Suprapubic skin (tissue), 4 donors: ENCODE results near the gene GNAQ.

Source experiments
- EP300 ChIP-seq: sonication (generic); formaldehyde crosslinking; IDR thresholded peaks from one replicate; pipeline ENCODE4 v1.6.1; 2017; ENCODE audit warnings: antibody characterized with exemption
- POLR2A ChIP-seq, 2 donors: fragments of 450-650 bp; IDR thresholded peaks; one replicate each; pipeline ENCODE4 v1.6.1; 2017; ENCODE audit warnings: antibody characterized with exemption in 2 of 2, mild to moderate bottlenecking in 2 of 2, moderate library complexity in 2 of 2
- POLR2AphosphoS5 ChIP-seq, 3 donors: sonication (generic); formaldehyde crosslinking; IDR thresholded peaks; one replicate each; pipeline ENCODE4 v1.6.1; 2017; ENCODE audit warnings: antibody characterized with exemption in 3 of 3
- TF ChIP-seq, protein P1 (sequence below), 2 donors: fragments of 200-600 bp in 1 of 2; fragments of 450-650 bp in 1 of 2; sonication (generic) in 1 of 2; IDR thresholded peaks; one replicate each; pipeline ENCODE4 v1.5.1; 2016 to 2019; ENCODE audit warnings: antibody characterized with exemption in 2 of 2, mild to moderate bottlenecking in 1 of 2, moderate library complexity in 1 of 2

DNA sequence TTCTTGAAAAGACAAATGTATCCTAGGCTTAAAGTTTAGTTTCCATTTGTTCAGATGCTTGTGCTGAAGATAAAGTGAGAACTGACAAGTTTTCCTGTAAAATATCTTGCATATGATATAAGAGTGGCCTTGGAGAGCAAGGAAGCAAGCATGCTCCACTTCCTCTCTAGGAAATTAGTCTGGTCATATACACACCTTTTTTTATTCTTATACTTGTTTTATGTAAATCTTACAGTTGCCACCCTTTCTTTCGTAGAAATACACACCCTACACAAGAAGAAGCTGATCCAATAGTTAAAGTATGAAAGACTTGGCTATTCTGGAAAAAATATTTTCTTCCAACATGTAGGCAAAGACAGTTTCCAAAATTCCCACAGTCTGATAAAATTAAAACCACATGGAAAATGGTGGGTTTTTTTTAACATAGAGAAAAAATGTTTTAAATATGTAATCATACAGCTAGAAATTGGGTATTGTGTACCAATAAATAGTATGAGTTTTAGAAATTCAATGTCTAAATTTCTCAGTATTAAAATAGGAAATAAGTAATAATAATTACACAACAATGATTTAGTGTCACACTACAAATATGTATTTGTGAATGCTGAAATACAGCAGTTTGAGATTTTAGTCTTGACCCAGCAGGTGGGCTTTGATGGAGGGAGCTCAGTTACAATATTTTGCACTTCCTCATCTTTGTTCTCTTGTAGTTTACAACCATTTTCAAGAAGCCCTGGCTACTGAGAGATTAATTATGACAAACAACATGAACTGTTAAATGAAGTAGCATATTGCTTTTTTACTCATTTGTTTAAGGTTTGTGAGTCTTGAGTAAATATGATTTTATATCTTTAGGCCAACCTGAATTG, 197.8 kb downstream of the GNAQ start:
- TF ChIP-seq POLR2AphosphoS5 (IDR thresholded peaks at IDR 0.05) (no peak), EP300 (no peak), POLR2A (IDR thresholded peaks at IDR 0.05) (no peak)
- TF ChIP-seq, protein P1, sequence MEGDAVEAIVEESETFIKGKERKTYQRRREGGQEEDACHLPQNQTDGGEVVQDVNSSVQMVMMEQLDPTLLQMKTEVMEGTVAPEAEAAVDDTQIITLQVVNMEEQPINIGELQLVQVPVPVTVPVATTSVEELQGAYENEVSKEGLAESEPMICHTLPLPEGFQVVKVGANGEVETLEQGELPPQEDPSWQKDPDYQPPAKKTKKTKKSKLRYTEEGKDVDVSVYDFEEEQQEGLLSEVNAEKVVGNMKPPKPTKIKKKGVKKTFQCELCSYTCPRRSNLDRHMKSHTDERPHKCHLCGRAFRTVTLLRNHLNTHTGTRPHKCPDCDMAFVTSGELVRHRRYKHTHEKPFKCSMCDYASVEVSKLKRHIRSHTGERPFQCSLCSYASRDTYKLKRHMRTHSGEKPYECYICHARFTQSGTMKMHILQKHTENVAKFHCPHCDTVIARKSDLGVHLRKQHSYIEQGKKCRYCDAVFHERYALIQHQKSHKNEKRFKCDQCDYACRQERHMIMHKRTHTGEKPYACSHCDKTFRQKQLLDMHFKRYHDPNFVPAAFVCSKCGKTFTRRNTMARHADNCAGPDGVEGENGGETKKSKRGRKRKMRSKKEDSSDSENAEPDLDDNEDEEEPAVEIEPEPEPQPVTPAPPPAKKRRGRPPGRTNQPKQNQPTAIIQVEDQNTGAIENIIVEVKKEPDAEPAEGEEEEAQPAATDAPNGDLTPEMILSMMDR (IDR thresholded peaks at IDR 0.05), result no peak
